Lung (tissue), 12 donors: Measurements from ENCODE around the gene TAP2. TPM values are rescaled to one million over a fixed set of nuclear protein-coding genes. Genes with fewer than 3 reads are reported as not detected.
A peak's percentile ranks its signal among the peaks of the same experiment; 100 is the strongest.

Source experiments
- ATAC-seq: fragments of 200-7000 bp; cut with Tn5 transposase; one replicate; pipeline ENCODE4 v1.9.1; 2020; ENCODE audit warnings: moderate number of reproducible peaks; ENCODE audit not compliant: insufficient read depth, low FRiP score
- DNase-seq, 3 donors: peaks; one replicate each; pipeline ENCODE4 v3.0.0-alpha.2; 2013 to 2017
- H3K27ac ChIP-seq, 2 donors: one replicate each; pipeline ENCODE4 v1.5.1; 2013; ENCODE audit warnings: mild to moderate bottlenecking in 2 of 2, moderate library complexity in 2 of 2, control low read depth in 1 of 2, inconsistent platforms in 1 of 2, low read depth in 1 of 2, low read length in 1 of 2
- H3K27me3 ChIP-seq, 3 donors: one replicate each; pipeline ENCODE4 v1.5.1; 2013; ENCODE audit warnings: low read length in 2 of 3; ENCODE audit not compliant: control insufficient read depth in 3 of 3, insufficient read depth in 3 of 3
- H3K36me3 ChIP-seq, 4 donors: one replicate each; pipeline ENCODE4 v1.5.1; 2013; ENCODE audit warnings: low read length in 4 of 4, mild to moderate bottlenecking in 1 of 4, moderate library complexity in 1 of 4; ENCODE audit not compliant: control insufficient read depth in 4 of 4, insufficient read depth in 4 of 4
- H3K4me1 ChIP-seq, 5 donors: one replicate each; pipeline ENCODE4 v1.5.1; 2013; ENCODE audit warnings: low read length in 5 of 5, mild to moderate bottlenecking in 2 of 5, moderate library complexity in 1 of 5; ENCODE audit not compliant: control insufficient read depth in 5 of 5, insufficient read depth in 5 of 5
- H3K4me3 ChIP-seq: one replicate; pipeline ENCODE4 v1.5.1; 2013; ENCODE audit warnings: mild to moderate bottlenecking, control low read depth, moderate library complexity
- H3K9ac ChIP-seq, 2 donors: one replicate each; pipeline ENCODE4 v1.5.1; 2013; ENCODE audit warnings: low read length in 2 of 2, control low read depth in 1 of 2; ENCODE audit not compliant: insufficient read depth in 1 of 2
- H3K9me3 ChIP-seq, 4 donors: one replicate each; pipeline ENCODE4 v1.5.1; 2013; ENCODE audit warnings: low read length in 3 of 4, mild to moderate bottlenecking in 1 of 4, moderate library complexity in 1 of 4; ENCODE audit not compliant: control insufficient read depth in 4 of 4, insufficient read depth in 3 of 4
- CTCF ChIP-seq: IDR thresholded peaks from 2 replicates; pipeline ENCODE4 v1.5.1; 2012; ENCODE audit warnings: mild to moderate bottlenecking; ENCODE audit errors: control extremely low read depth, extremely low read depth
- WGBS, 2 donors: extraction: QIAGEN DNeasy Blood & Tissue Kit; methylation state at CpG; one replicate each; pipeline ENCODE4 v1.1.7; 2013; 5-methylcytosine and 5-hydroxymethylcytosine counted together
- polyA plus RNA-seq, 2 donors: library from polyadenylated mRNA; stranded (reverse); fragments of 200-250 nt; gene quantifications; one replicate each; pipeline ENCODE4 v1.2.1, GENCODE V29; 2013
- total RNA-seq, 2 donors: library from RNA; depleted of rRNA in 1 of 2; stranded (reverse); fragments of >200 nt in 1 of 2; gene quantifications; one replicate each; pipeline ENCODE4 v1.2.1, GENCODE V29; 2014 to 2021
- donor health status: control.
- donor health status: control.
- donor health status: Bipolar disorder and iron deficiency.
- donor health status: healthy.
- donor health status: DM: yes; HTN: yes; CAD: no.

The TAP2 gene
- total and polyA plus RNA-seq, 4 donors = 15.2 to 63.2 (median 42.0) TPM

- H3K9me3 ChIP-seq = no peaks in the 10 kb centered on the region
- DNase-seq (no peak), ATAC-seq (no peak)
- TF ChIP-seq CTCF = no peak
- no peak overlapping the region for H3K4me3 ChIP-seq
- peaks cover 0 to 45% (median 13%) of the 10 kb centered on the region in 3 donors for H3K27me3 ChIP-seq
- H3K4me1 ChIP-seq = peaks cover 0 to 10% (median 0%) of the 10 kb centered on the region in 5 donors
- H3K36me3 ChIP-seq = peaks cover 0 to 1% (median 0%) of the 10 kb centered on the region in 4 donors
- no peak overlapping the region for H3K27ac ChIP-seq
- H3K9ac ChIP-seq = no peak overlapping the region
- 55 to 67% methylated on average over 8 of the region's 8 CpGs for WGBS, 2 donors
These were observed 29.2 kb upstream of the TAP2 start for GRCh38 chr6:32867554-32868256.

- ATAC-seq (no peak), DNase-seq (no peak)
- WGBS, 2 donors = 28 to 68% methylated on average over 3 of the region's 3 CpGs
- Histone ChIP-seq H3K4me3 (no peak overlapping the region), H3K9me3 (no peaks in the 10 kb centered on the region), H3K27ac (no peak overlapping the region), H3K36me3 (peaks cover 0 to 1% (median 0%) of the 10 kb centered on the region in 4 donors), H3K4me1 (peaks cover 0 to 10% (median 0%) of the 10 kb centered on the region in 5 donors), H3K9ac (no peak overlapping the region), H3K27me3 (peaks cover 0 to 45% (median 13%) of the 10 kb centered on the region in 3 donors)
- no peak for TF ChIP-seq CTCF
These were observed 28.5 kb upstream of the TAP2 start for GRCh38 chr6:32867022-32867477.

- TF ChIP-seq CTCF = no peak
- no peak overlapping the region for H3K4me3 ChIP-seq
- 66 to 74% methylated on average over 10 of the region's 10 CpGs for WGBS, 2 donors
- H3K27ac ChIP-seq = peak overlapping the region in 1 of 2 donors; percentile 22
- H3K9ac ChIP-seq = peak overlapping the region in 1 of 2 donors; percentile 19
- no peaks in the 10 kb centered on the region for H3K9me3 ChIP-seq
- ATAC-seq (no peak), DNase-seq (no peak)
- peaks cover 0 to 43% (median 10%) of the 10 kb centered on the region in 3 donors for H3K27me3 ChIP-seq
- peaks cover 0 to 14% (median 0%) of the 10 kb centered on the region in 5 donors for H3K4me1 ChIP-seq
- H3K36me3 ChIP-seq = peaks cover 0 to 1% (median 0%) of the 10 kb centered on the region in 4 donors
These were observed 27.3 kb upstream of the TAP2 start for GRCh38 chr6:32865724-32866443.
